ENCODE results near the gene NR3C1.

DNA sequence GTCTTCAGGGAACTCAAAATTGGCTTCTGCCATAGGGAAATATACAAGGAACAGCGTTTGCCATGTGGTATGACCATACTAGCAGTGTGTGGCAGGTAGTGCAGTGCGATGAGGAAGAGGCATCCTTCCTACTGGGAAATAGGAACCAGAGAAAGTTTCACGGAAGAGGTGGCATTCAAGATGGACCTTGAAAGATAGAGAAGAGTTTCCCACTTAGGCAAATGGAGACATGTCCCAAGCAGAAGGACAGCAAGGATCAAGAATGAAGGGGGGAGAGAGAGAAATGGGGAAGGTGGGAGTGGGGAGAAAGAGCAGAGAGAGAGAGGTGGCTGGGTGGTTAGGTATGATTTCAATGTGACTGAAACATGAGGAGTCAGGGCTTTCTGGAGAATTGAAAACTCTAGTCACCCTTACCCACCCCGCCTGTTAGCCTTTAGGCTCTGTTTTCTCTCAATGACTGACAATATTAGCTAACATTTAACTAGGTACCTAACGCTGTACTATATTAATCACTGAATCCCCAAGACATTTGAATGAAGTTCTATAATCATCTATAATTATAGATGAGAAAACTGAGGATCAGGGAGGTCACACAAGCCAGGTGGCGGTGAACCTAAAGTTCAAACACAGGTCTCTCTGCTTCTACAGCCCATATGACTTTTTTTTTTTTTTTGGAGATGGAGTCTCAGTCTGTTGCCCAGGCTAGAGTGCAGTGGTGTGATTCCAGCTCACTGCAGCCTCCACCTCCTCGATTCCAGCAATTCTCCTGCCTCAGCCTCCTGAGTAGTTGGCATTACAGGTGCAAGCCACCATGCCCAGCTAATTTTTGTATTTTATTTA lies 171.3 kb downstream of the NR3C1 start:
- TF ChIP-seq CTCF (conservative IDR thresholded peaks at IDR 0.05; ENCODE audit: low read length), result no peak
- no peak for TF ChIP-seq EZH2phosphoT487 (IDR thresholded peaks at IDR 0.05; ENCODE audit: borderline replicate concordance)

Data from Loucy (cell line).